Neuronal stem cell (in vitro differentiated cells): ENCODE measurements around the gene KATNA1.

ENCODE experiments used
- DNase-seq: peaks from one replicate; pipeline ENCODE4 v3.0.0-alpha.2; 2013; ENCODE audit warnings: low spot score
- H2AFZ ChIP-seq: one replicate; pipeline ENCODE4 v1.6.1; 2013; ENCODE audit warnings: mild to moderate bottlenecking, low read length, inconsistent platforms
- H2AK5ac ChIP-seq: 2 replicates; pipeline ENCODE4 v1.6.1; 2013; ENCODE audit warnings: low read depth, mild to moderate bottlenecking, inconsistent platforms, low read length, moderate library complexity, mixed read lengths
- H2BK120ac ChIP-seq: 2 replicates; pipeline ENCODE4 v1.6.1; 2013; ENCODE audit warnings: low read depth, mild to moderate bottlenecking, inconsistent platforms, low read length, moderate library complexity, mixed read lengths
- H2BK12ac ChIP-seq: one replicate; pipeline ENCODE4 v1.6.1; 2013; ENCODE audit warnings: low read length, inconsistent platforms
- H2BK15ac ChIP-seq: 2 replicates; pipeline ENCODE4 v1.6.1; 2013; ENCODE audit warnings: mild to moderate bottlenecking, low read length, inconsistent platforms, mixed read lengths
- H2BK5ac ChIP-seq: one replicate; pipeline ENCODE4 v1.6.1; 2013; ENCODE audit warnings: inconsistent platforms, mild to moderate bottlenecking, low read length, moderate library complexity
- H3K14ac ChIP-seq: one replicate; pipeline ENCODE4 v1.6.1; 2013; ENCODE audit warnings: low read length, inconsistent platforms
- H3K18ac ChIP-seq: 2 replicates; pipeline ENCODE4 v1.6.1; 2013; ENCODE audit warnings: low read length, inconsistent platforms
- H3K23ac ChIP-seq: 2 replicates; pipeline ENCODE4 v1.6.1; 2013; ENCODE audit warnings: low read depth, mild to moderate bottlenecking, mixed read lengths, low read length, inconsistent platforms; ENCODE audit not compliant: poor library complexity
- H3K27ac ChIP-seq: replicated peaks from 3 replicates; pipeline ENCODE4 v1.5.1; 2013; ENCODE audit warnings: low read length, inconsistent platforms
- H3K27me3 ChIP-seq, 3 experiments: 2 replicates each; pipeline ENCODE4 v1.6.1; 2013; ENCODE audit warnings: low read length in 3 of 3, mild to moderate bottlenecking in 2 of 3, inconsistent platforms in 1 of 3, low read depth in 1 of 3, mixed read lengths in 1 of 3, moderate library complexity in 1 of 3; ENCODE audit not compliant: control insufficient read depth in 3 of 3, insufficient read depth in 3 of 3
- H3K36me3 ChIP-seq, 2 donors: replicated peaks in 1 of 2; 2 replicates each; pipeline ENCODE4 v1.6.1; 2013; ENCODE audit warnings: low read length in 2 of 2; ENCODE audit not compliant: control insufficient read depth in 2 of 2, insufficient read depth in 2 of 2
- H3K4ac ChIP-seq: 2 replicates; pipeline ENCODE4 v1.6.1; 2013; ENCODE audit warnings: inconsistent platforms, mild to moderate bottlenecking, low read length, moderate library complexity
- H3K4me1 ChIP-seq, 2 donors: 1 replicate in 1 of 2; 2 replicates in 1 of 2; pipeline ENCODE4 v1.6.1; 2013; ENCODE audit warnings: low read length in 2 of 2, low read depth in 1 of 2; ENCODE audit not compliant: control insufficient read depth in 2 of 2, insufficient read depth in 1 of 2
- H3K4me2 ChIP-seq: one replicate; pipeline ENCODE4 v1.6.1; 2013; ENCODE audit warnings: mild to moderate bottlenecking, low read length, inconsistent platforms; ENCODE audit not compliant: insufficient read depth, poor library complexity, severe bottlenecking
- H3K4me3 ChIP-seq, 2 donors: 2 replicates each; pipeline ENCODE4 v1.5.1; 2013; ENCODE audit warnings: low read length in 2 of 2, mild to moderate bottlenecking in 2 of 2, inconsistent platforms in 1 of 2, moderate library complexity in 1 of 2
- H3K79me1 ChIP-seq: one replicate; pipeline ENCODE4 v1.6.1; 2013; ENCODE audit warnings: low read depth, mild to moderate bottlenecking, inconsistent platforms, low read length, moderate library complexity
- H3K9ac ChIP-seq: one replicate; pipeline ENCODE4 v1.6.1; 2013; ENCODE audit warnings: mild to moderate bottlenecking, low read depth, low read length, inconsistent platforms; ENCODE audit not compliant: poor library complexity
- H3K9me3 ChIP-seq, 2 donors: replicated peaks in 1 of 2; 2 replicates each; pipeline versions ENCODE3 to v1.6.1; 2013; ENCODE audit warnings: low read length in 2 of 2, mild to moderate bottlenecking in 2 of 2, inconsistent platforms in 1 of 2, low read depth in 1 of 2, mixed read lengths in 1 of 2, moderate library complexity in 1 of 2; ENCODE audit not compliant: control insufficient read depth in 2 of 2, insufficient read depth in 1 of 2
- H4K8ac ChIP-seq: one replicate; pipeline ENCODE4 v1.6.1; 2013; ENCODE audit warnings: low read depth, mild to moderate bottlenecking, inconsistent platforms, low read length, moderate library complexity
- H4K91ac ChIP-seq: one replicate; pipeline ENCODE4 v1.6.1; 2013; ENCODE audit warnings: low read length, low read depth, mild to moderate bottlenecking, inconsistent platforms; ENCODE audit not compliant: poor library complexity
- WGBS, 2 donors: extraction: QIAGEN DNeasy Blood & Tissue Kit; methylation state at CpG; one replicate each; pipeline ENCODE4 v1.1.7; 2013; ENCODE audit warnings: missing lambda C conversion rate in 2 of 2, mixed read lengths in 1 of 2; ENCODE audit not compliant: insufficient read length in 2 of 2, insufficient replicate concordance in 1 of 2; ENCODE audit errors: extremely low coverage in 2 of 2; 5-methylcytosine and 5-hydroxymethylcytosine counted together

KATNA1 gene

GRCh38 chr6:149593408-149593807, 55.1 kb downstream of the KATNA1 start:
- Histone ChIP-seq H3K4me1 (no peaks in the 10 kb centered on the region), H3K9ac (no peak overlapping the region), H3K23ac (no peak overlapping the region), H2BK15ac (no peak overlapping the region), H3K18ac (no peak overlapping the region), H3K4ac (no peak overlapping the region), H4K8ac (no peak overlapping the region), H3K27ac (no peak overlapping the region), H2AK5ac (no peak overlapping the region), H3K27me3 (no peaks in the 10 kb centered on the region), H2BK120ac (no peak overlapping the region), H2BK12ac (no peak overlapping the region), H3K36me3 (peaks cover 6 to 85% of the 10 kb centered on the region in 2 donors), H3K79me1 (peaks cover 2% of the 10 kb centered on the region), H4K91ac (no peak overlapping the region), H2BK5ac (no peak overlapping the region), H2AFZ (no peak overlapping the region), H3K4me3 (no peak overlapping the region), H3K4me2 (no peak overlapping the region), H3K9me3 (no peaks in the 10 kb centered on the region), H3K14ac (no peak overlapping the region)
- WGBS, 2 donors, result no CpG with 5 or more reads among the region's 1 CpG
- DNase-seq, result no peak

DNA sequence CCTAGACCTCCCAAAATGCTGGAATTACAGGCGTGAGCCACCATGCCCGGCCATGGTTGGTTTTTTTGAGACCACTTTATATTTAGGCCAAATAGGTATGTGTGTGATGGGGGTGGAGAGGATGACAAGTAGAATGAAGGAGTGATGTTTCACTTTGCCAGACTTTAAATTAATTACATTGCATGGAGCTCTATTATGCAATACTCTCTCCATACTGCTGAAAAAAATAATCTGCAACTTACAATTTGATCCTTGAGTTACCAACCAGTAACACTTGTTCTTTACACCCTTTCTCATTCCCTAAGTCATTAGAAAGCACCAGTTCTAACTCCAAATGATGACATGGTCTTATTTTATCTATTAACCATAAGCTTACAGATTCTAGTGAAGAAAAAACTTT, 55.5 kb downstream of the KATNA1 start:
- Histone ChIP-seq H3K18ac (no peak overlapping the region), H3K4me2 (no peak overlapping the region), H4K91ac (no peak overlapping the region), H3K23ac (no peak overlapping the region), H2BK120ac (no peak overlapping the region), H3K9ac (no peak overlapping the region), H3K4ac (no peak overlapping the region), H3K14ac (no peak overlapping the region), H2BK15ac (no peak overlapping the region), H3K4me3 (no peak overlapping the region), H2BK5ac (no peak overlapping the region), H2BK12ac (no peak overlapping the region), H3K9me3 (no peaks in the 10 kb centered on the region), H2AFZ (no peak overlapping the region), H4K8ac (no peak overlapping the region), H3K27me3 (no peaks in the 10 kb centered on the region), H3K36me3 (peaks cover 6 to 85% of the 10 kb centered on the region in 2 donors), H2AK5ac (no peak overlapping the region), H3K4me1 (no peaks in the 10 kb centered on the region), H3K27ac (no peak overlapping the region), H3K79me1 (peaks cover 2% of the 10 kb centered on the region)
- no CpG with 5 or more reads among the region's 2 CpGs for WGBS, 2 donors
- no peak for DNase-seq

GRCh38 chr6:149586149-149586548, 62.4 kb downstream of the KATNA1 start:
- Histone ChIP-seq H3K18ac (no peak overlapping the region), H2BK12ac (no peak overlapping the region), H3K14ac (no peak overlapping the region), H3K27ac (no peak overlapping the region), H3K9me3 (no peaks in the 10 kb centered on the region), H2BK5ac (no peak overlapping the region), H3K4me2 (no peak overlapping the region), H2AFZ (no peak overlapping the region), H3K4me1 (no peaks in the 10 kb centered on the region), H3K79me1 (no peaks in the 10 kb centered on the region), H2AK5ac (no peak overlapping the region), H4K8ac (no peak overlapping the region), H2BK120ac (no peak overlapping the region), H3K9ac (no peak overlapping the region), H2BK15ac (no peak overlapping the region), H3K4me3 (no peak overlapping the region), H3K27me3 (no peaks in the 10 kb centered on the region), H3K4ac (no peak overlapping the region), H3K23ac (no peak overlapping the region), H4K91ac (no peak overlapping the region), H3K36me3 (peaks cover 7 to 86% of the 10 kb centered on the region in 2 donors)
- WGBS, 2 donors, result no CpG with 5 or more reads among the region's 2 CpGs
- no peak for DNase-seq

GRCh38 chr6:149581349-149581748, 67.2 kb downstream of the KATNA1 start:
- Histone ChIP-seq H3K36me3 (peaks cover 12 to 89% of the 10 kb centered on the region in 2 donors), H2BK15ac (no peak overlapping the region), H3K79me1 (peaks cover 2% of the 10 kb centered on the region), H4K8ac (no peak overlapping the region), H3K23ac (no peak overlapping the region), H3K4me1 (no peaks in the 10 kb centered on the region), H3K14ac (no peak overlapping the region), H2BK12ac (no peak overlapping the region), H3K4me2 (no peak overlapping the region), H2BK120ac (no peak overlapping the region), H4K91ac (no peak overlapping the region), H3K27me3 (no peaks in the 10 kb centered on the region), H3K4me3 (no peak overlapping the region), H3K9ac (no peak overlapping the region), H2AK5ac (no peak overlapping the region), H3K18ac (no peak overlapping the region), H2BK5ac (no peak overlapping the region), H2AFZ (no peak overlapping the region), H3K9me3 (no peaks in the 10 kb centered on the region), H3K4ac (no peak overlapping the region), H3K27ac (no peak overlapping the region)
- DNase-seq, result no peak
- WGBS, 2 donors, result no CpG with 5 or more reads among the region's 5 CpGs
